CD4-positive, alpha-beta T cell treated with Interleukin-17A for 4 hours (primary cell): ENCODE results near the gene SGCD.

Experiments used
- DNase-seq: peaks from one replicate; pipeline ENCODE4 v3.0.0-alpha.2; 2020; ENCODE audit warnings: mixed read lengths

Gene SGCD

DNA sequence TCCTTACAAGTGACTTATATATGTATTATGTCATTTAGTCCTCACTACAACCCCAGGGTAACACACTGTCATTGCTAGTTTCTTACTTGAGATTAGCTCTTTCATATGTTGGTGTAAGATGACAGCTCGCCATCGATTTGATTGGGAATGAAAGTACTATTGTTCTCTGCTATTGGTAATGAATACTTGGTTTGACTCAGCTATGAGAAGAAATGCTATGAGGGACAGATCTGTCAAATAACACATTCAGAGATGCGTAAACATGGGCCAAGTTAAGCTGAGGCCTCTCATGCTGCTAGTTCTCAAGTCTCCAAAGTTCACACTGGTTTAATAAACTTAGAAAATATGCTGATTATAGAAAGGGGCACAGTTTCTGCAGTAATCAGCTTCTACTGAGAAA, 142.7 kb downstream of the SGCD start:
- DNase-seq, result no peak

DNA sequence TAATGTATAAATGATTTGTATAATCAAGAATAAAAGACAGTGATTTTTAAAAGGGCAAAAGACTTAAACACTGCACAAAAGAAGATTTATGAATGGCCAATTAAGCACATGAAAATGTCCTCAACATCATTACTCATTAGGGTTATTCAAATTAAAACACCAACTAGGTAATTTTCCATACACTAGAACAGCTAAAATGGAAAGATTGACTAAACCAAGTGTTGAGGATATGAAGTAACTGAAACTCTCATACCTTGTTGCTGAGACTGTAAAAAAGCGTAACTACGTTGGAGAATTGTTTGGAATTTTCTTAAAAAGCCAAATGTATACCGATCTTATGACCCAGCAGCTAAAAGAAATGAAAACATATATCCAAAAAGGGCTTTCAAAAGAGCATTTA, 144.9 kb downstream of the SGCD start:
- no peak for DNase-seq

DNA sequence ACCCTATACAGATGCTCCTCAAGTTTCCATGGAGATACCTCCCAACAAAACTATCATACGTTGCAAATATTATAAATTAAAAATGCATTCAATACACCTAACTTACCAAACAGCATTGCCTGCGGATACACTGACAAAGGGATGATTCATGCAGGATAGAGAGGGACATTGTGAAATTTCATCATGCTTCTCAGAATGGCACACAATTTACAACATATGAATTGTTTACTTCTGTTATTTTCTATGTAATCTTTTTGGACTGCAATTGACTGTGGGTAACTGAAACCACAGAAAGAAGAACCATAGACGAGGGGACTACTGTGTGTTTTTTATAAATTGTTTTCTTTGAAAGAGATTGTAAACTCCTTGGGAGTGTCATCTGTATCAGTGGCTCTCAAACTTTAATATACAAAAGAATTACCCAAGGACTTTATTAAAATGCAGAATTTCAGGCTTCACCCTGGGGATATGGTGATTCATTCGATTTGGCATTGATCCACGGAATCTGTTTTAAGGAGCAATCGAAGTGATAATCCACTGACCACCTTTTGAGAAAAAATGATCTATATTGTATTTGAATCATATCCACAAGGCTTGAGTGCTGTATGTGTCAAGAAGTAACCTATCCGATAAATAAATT, 146.4 kb downstream of the SGCD start:
- no peak for DNase-seq

DNA sequence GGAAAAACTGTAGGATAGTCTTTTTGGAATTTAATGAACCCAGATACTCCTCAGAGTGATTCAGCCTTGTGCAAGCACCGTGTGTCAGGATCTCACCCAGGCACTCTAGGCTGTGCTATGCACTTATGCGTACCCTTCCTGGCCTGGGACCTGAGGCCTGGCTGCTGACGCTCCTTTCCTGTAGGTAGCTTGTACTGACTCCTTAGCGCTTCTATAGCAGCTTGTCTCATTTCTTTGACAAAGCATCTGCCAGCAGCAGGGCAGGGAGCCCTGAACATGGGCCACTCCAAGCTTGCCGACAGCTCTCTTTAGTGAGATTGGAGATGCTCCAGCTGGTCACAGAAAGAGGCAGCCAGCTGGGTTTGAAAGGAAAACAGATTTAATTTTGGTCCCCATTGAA, 147.3 kb downstream of the SGCD start:
- DNase-seq, result no peak

DNA sequence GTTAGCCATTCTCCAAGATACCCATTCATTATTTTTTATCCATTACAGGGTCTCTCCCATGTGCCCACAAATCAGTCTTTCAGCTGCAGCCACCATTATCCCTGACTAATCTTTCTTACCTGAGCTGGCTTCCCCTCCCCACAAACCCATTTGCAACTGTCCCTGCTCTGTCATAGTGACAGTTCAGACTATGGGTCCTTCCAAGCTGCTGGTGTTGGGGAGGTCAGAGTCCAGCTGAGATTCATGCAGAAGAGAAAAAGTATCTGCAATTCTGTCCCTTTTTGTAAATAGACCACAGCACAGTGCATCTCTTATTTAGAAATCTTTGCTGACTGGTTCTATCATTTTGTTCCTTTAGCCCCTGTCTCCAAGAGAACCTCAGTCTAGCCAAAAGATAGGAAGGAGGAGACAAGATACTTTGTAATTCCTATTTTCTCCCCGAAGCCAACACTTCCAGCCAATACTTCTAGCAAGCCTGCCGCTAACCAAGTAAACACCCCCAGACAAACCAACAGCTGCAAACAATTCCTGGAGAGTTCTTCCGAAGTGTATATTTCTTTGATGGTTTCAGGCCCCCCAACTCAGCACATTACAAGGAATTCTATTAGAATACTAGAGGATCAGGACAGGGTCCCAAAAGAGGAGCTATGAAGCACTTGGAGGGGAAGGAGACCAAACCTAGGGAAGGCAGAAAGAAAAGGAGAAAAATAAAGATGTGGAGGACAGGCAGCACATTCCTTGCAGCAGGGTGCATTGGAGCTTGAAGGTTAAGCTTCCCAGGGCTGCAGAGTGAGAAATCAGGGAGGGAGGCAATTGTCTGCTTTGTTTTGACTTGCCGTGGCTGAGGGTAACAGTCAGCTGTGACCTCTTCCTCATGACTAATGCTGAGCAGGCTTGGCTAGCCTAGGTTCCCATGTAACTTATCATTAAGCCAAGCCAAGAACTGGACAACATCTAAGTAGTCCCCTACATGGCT, 148.5 kb downstream of the SGCD start:
- DNase-seq, result no peak

DNA sequence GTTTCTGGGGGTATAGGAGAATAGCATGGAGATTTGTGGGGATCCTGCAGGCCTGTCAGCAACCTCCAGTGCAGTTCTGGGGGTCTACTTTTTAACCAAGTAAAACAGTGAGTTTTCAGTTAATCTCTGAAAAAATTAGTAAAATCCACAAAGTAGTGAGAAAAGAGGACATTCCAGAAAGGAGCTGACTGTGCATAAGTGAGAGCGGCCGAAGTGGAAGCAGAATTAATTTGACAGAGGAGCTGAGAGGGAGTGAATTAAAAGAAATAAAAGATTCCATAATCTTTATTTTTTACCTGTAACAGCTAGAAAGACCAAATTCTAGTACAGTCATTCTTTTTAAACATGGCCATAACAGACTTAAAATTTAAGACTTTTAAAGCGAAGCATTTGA, 149.2 kb downstream of the SGCD start:
- DNase-seq, result no peak

DNA sequence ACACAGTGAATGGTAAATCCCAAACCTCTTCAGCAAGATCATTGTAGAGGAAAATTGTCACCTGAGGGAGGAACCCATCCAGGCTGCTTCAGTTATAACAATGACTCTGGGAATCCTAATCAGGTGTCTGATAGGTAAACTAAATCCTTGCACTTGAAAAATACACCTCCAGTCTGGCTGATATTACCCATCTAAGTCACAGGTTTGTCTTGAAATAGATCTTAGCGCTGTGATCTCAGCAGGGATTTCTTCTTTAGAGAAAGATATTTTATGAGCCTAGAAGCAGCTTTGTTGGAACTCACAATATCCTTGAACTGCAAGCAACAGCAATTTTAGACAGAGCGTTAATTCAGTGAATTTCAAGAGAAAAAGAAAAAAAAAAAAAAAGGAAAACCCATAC, 149.7 kb downstream of the SGCD start:
- DNase-seq, result no peak

DNA sequence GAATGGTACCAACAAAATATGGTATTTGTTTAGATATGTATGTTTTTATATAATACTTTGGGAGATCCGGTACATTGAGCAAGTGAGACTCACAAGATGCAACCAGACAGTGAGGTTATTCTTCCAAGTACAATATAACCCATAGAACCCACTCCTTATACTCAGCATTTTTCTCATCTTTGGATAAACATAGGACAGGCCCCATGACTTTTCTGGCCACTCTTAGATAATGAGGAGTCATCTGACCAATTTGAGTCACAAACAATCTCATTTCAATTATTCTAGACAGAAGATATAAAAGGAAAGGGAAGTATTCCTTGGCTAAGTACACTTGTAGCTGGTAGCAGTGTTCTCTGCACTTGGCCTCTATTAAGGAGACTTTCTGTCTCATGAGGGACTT, 150.2 kb downstream of the SGCD start:
- no peak for DNase-seq

DNA sequence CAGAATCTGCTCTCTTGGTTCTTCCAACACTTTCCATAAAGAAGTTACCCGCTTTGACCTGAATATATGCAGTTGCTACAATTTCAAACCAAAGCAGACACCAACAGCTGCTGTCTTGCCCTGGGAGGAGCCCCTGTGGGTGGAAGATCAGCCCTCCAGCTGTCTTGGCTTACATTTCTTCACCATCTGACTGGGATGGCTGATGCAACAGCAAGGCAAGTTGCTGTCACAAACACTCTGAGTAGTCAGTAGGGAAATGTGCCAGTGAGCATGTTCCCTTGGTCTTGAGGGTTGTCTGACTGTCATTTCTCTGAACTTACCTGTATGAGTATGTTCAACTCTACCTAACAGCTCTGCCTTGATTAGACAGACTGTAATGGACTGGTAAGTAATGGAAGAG, 152.9 kb downstream of the SGCD start:
- no peak for DNase-seq

DNA sequence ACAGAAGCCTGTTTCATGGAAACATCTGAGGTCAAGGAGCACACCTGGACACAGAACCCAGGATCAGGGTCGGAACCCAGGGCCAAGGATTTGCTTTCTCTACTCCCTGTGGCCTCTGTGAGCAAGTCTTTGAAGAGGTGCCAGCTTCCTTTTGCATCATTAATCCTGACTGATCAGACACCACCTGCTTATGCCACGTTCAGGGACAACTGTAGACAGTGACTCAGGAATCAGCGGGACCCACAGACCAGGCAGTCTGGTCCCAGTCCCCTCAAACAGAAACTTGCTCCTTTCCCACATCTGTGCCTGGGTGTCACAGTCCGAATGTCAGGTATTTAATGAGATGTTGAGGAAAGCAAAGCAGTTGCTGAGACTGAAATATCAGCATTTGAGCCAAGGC, 154.8 kb downstream of the SGCD start:
- DNase-seq, result no peak

DNA sequence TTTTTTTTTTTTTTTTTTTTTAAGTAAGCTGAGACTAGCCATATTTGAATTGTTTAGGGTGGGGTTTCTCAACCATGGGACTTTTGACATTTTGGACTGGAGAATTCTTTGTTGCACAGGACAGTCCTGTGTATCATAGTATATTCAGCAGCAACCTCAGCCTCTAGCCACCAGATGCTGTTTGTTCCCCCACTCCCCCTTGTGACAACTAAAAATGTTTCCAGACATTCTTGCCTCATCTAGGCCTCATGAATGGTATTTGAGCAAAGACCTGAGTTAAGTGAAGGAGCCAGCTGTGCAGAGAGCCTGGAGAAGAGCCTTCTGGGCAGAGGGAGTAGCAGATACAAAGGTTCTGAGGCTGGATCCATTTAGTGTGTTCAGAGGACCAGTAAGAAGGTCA, 155.9 kb downstream of the SGCD start:
- DNase-seq, result no peak

DNA sequence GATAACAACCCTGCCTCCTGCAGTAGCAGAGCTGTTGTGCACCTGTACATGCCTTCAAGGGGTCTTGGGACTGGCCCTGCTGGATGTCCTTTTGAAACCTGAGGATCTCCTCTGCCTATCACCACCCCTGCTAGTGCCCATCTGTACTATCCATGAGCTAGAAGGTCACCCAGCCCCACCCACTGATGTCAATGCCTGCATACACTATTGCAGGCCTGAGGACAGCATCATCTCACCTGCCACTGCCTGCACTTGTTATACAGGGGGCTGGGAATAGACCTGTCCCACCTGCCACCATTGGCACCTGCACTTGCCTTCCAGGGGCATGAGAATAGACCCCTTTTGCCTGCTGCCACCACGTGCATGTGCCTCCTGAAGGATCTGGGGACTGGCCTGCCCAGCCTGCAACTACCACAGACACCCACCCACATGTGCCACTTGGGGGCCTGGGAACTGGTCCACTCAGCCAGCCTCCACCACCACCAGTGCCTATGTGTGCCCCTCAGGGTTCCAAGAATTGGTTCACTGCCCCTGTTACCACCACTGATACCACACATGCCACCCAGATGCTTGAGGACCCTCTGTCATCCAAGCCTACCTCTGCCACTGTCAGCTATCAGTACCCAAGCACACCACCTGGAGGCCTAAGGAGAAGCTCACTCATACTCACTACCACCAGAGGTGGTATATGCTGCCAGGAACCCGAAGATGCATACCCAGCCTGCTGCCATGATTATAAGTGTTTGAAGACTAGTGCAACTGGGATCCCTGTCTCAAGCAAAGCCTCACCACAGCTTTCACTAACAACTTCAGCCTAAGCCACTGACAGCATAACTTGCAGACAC, 159.7 kb downstream of the SGCD start:
- no peak for DNase-seq

DNA sequence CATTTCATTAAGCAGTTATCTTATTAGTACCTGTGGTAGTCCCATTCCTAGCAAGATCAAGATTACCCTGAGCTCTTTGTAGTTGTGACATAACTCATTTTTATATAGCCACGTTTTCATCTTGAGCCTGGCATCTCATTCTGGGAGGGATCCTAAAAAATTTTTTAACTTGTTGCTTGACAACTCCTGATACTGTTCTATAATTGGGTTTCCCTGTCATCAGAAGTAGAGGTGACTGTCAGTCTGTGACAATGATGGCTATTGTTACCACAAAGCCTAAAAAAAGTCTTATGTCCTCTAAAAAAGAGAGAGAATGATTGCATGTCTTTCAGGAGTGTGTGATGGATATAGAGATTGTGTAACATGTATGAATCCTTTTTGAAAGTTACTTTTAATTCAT, 164.8 kb downstream of the SGCD start:
- DNase-seq, result no peak

DNA sequence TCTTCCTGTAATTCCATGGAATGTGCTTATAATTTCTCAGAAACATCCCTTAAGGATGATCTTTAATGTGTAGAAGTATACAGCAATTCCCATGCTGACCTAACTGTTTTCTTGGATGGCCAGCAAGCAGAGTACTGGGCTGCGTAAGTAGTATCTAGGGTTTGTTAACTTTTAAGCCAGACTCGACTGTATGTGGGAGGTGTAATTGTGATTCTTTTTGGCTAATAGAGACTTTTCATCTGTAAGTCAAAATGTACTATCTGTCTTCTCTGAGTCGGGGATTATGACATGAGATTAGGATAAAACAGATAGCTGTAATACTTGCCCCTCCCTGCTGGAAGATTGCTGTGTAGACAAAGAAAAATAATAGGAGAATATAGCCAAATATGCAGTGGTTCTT, 169.3 kb downstream of the SGCD start:
- DNase-seq, result no peak

DNA sequence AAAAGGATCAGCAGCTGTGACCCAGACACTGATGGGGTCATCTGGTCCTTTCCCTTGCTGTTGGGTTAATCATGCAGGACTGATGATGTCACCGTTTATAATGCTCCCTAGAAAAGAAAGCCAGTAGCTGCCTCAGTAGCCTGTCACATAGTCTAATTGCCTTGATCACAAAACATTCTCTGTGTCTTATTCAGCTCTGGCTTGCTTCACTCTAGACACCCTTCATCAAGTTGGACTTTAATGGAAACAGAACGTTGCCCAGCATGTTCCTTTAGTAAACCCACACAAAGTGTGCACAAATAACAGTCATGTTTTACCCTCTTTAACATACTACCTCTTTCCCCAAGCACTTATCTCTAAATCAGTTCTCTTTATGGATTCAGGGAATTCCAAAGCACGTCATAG, 170.8 kb downstream of the SGCD start:
- DNase-seq, result no peak

DNA sequence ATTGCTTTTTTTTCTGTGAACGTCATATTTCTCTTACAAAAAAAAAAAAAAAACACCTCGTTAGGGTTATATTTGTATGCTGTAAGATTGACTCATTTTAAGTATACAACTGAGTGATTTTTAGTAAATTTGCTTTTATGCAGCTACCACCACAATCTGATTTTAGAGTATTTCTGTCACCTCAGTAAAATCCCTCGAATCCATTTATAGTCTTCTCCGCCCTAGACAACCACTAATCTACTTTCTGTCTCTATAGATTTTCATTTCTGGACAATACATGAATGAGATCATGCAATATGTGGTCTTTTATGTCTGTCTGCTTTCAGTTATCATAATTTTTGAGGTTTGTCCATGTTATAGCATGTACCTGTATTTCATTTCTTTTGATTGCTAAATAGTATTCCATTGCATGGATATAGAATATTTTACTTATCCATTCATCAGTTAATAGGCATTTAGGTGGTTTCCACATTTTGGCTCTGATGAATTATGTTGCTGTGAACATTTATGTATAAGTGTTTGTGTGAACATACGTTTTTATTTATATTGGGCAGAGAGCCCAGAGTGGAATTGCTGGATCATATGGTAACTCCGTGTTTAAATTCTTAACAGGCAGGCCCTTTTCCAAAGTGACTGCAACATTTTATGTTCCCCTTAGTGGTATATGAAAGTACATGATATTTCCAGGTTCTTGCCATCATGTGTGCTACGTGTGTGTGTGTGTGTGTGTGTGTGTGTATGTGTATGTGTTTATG, 171.4 kb downstream of the SGCD start:
- no peak for DNase-seq

DNA sequence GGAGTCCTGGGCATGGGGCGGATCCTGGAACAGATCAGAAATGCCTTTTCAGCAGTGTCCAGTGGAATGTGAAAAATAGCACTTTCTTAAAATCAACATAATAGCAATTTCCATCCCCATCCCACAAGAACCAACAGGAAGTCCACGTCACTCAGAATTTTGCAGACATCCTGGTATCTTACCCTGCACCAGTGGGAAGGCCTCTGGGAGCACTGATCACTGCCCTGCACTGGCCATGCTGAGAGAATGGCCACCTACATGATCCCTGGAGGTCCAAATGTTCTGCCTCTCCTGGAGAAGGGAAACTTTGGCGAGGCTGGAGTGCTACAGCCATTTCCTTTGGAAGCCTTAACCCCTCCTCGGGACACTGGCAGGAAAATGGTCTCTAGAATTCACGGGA, 173.8 kb downstream of the SGCD start:
- no peak for DNase-seq

DNA sequence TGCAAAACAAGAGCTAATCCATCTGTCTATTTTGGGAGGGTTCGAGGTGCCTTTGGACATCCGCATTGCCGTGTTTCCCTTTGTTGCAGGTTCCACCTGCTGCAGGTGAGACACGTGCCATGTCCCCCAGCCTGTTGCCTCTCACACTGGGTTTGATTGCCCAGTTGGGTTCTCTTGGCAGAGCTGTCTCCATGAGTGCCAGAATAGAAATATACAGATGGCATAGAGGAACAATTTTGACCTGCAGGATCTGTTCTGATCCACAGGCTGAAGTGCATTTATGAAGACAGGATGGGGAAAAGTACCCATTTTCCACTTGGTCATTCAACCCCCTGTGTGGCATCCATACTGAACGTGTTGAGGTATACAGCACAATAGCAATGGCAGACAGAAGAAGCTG, 178.1 kb downstream of the SGCD start:
- DNase-seq, result no peak

DNA sequence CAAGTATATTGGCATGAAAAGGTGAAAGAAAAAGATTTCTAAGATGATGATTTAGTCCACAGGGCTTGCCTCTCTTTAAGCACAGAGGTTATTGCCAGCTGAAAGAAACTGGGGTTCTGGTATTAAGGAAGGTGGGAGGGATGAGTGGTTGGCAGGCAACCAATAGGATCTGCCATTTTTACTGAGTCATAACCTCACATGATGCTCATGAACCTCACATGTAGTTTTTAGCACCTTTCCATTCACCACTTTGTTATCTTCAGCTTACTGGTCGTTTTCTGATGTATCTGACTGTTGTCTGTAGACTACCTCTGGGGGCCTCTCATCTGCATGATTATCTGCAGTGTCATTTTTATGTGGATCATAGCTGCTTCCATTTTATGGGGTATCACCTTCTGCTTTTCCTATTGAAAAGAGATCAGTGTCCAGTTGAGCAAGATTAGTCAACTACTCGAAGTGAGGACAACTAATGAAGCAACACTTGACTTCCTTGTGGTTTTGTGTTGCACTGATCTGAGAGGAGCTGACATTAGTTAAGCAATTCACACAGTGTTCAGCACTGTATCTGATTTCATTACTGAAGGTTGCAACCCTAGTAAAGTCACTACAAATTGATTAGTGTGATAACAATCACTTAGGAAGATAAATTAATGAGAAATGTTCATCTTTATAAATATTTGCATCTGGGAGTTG, 186.3 kb downstream of the SGCD start:
- no peak for DNase-seq

DNA sequence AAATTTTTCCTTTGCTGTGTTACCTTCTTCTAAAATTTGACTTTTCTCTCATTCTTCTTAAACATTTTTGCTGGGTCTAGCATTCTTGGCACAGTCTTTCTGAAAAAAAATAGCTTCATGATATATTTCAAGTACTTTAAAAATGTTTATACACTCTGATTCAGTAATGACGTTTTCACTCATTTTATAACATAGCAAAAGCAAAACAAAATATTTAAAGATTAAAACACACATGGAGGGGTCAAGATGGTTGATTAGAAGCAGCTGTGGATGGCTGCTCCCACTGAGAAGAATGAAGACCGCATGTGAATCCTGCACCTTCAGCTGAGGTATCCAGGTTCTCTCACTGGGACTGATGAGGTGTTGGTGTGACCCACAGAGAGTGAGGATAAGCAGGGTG, 188.2 kb downstream of the SGCD start:
- no peak for DNase-seq

DNA sequence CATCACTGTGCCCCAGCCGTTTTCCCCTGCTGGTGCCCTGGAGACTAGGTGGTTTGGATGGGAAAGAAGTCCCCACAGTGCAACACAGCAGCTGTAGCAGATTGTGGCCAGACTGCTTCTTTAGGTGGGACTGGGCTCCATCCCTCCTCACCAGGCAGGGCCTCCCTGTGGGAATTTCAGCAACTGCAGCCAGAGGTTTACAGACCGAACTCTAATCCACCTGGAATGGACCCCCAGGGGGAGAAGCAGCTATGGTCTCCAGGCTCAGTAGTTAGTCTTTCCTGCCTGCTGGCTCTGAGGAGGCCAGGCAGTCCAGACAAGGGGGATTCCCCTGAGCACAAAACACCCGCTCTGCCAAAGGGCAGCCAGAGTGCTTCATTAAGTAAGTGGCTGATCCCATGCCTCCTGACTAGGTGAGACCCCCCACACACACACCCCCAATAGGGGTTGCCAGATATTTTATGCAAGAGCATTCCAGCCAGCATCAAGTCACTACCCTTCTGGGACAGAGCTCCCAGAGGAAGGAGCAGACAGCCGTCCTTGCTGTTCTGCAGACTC, 188.9 kb downstream of the SGCD start:
- no peak for DNase-seq
